ENCODE results near the gene OGDH.

DNA sequence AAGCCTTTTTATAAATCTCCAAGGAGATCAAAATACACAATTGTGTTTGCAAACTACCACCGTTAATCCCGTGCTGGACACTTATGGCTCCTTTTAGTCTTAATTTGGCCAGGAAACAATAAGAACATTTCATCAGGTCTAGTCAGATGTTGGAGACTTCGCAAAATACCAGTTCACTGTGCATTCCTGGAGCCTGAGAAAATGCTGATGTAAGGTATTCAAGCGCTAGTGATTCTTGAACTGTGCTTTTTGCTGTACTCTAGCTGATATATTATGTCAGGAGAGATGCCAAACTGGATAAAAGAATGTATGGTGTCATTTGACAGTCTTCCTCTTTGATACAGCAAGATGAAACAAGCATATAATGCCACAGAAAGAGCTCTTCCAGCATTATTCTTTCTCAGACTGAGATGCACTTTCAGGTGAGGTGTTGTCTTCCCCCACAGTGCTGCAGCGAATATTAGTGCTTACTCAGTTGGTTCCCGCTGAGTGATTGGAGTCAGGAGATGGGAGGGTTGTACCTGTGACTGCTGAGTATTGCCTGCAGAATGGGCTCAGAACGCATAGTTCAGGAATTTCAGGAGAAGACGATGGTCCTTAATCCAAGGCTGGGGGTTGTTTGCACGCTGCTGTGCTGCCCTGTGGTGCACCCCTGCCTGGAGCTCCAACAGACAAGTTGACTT lies 59.2 kb downstream of the OGDH start:
- TF ChIP-seq EZH2 (IDR thresholded peaks at IDR 0.05; ENCODE audit: insufficient read depth, poor library complexity, severe bottlenecking) = no peak
- no peak for TF ChIP-seq EZH2phosphoT487 (IDR thresholded peaks at IDR 0.05; ENCODE audit: insufficient read depth, low read depth)
